ENCODE measurements around the gene PALD1. TPM values are rescaled to one million over a fixed set of nuclear protein-coding genes. Genes with fewer than 3 reads are reported as not detected.

The PALD1 gene
- polyA plus RNA-seq, 6 donors from 2014 or later, result 0.49 to 1.9 (median 0.65) TPM; not detected in 1

GRCh38 chr10:70565556-70566514, 87.3 kb downstream of the PALD1 start:
- DNase-seq (no peak), ATAC-seq (ENCODE audit: low read depth in 2 of 2) (no peak)
- H3K27ac Mint-ChIP-seq, result peak overlapping the region in 1 of 6 donors; percentile 68
- H3K27me3 Mint-ChIP-seq, result no peaks in the 10 kb centered on the region
- peaks cover 5 to 15% (median 8%) of the 10 kb centered on the region in 3 donors for H3K4me1 Mint-ChIP-seq
- no peaks in the 10 kb centered on the region for H3K9me3 Mint-ChIP-seq
- peaks cover 0 to 5% of the 10 kb centered on the region in 2 donors for H3K36me3 Mint-ChIP-seq
- no peak overlapping the region for H3K4me3 Mint-ChIP-seq

DNA sequence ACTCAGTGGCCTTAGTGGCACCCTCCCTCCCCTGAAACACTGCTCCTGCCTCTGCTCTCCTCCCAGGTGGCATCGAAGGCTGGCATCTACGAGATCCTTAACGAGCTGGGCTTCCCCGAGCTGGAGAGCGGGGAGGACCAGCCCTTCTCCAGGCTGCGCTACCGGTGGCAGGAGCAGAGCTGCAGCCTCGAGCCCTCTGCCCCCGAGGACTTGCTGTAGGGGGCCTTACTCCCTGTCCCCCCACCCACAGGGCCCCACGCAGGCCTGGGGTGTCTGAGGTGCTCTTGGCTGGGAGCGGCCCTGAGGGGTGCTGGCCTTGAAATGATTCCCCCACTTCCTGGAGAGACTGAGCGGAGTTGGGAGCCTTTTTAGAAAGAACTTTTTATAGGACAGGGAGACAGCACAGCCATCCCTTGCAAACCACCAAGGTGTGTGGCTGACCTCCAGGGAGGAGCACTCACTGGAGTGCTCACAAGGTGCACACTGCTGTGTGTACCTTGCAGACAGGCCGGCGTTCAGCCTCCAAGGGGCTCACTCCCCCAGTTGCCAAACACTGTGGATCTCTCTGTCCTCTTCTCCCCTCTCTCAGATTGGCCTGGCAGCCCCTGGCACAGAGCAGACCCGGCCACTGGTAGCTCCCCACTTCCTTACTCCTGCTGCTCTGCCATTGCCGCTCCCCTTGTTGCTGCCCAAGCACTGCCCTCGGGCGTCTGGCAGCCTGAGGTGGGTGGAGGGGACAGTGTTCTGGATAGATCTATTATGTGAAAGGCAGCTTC, 88.1 kb downstream of the PALD1 start:
- DNase-seq (no peak), ATAC-seq (ENCODE audit: low read depth in 2 of 2) (no peak)
- H3K36me3 Mint-ChIP-seq, result peaks cover 0 to 5% of the 10 kb centered on the region in 2 donors
- no peak overlapping the region for H3K4me3 Mint-ChIP-seq
- H3K9me3 Mint-ChIP-seq, result no peaks in the 10 kb centered on the region
- peaks cover 5 to 15% (median 10%) of the 10 kb centered on the region in 3 donors for H3K4me1 Mint-ChIP-seq
- peak overlapping the region in 1 of 6 donors; percentile 49 for H3K27ac Mint-ChIP-seq
- no peaks in the 10 kb centered on the region for H3K27me3 Mint-ChIP-seq

DNA sequence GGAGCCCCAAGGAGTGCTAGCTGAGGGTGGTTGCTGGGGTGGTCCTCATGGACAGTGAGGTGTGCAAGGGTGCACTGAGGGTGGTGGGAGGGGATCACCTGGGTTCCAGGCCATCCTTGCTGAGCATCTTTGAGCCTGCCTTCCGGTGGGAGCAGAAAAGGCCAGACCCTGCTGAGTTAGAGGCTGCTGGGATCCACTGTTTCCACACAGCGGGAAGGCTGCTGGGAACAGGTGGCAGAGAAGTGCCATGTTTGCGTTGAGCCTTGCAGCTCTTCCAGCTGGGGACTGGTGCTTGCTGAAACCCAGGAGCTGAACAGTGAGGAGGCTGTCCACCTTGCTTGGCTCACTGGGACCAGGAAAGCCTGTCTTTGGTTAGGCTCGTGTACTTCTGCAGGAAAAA, 89.0 kb downstream of the PALD1 start:
- DNase-seq, result no peak
- H3K9me3 Mint-ChIP-seq, result no peaks in the 10 kb centered on the region
- no peak for ATAC-seq (ENCODE audit: low read depth in 2 of 2)
- H3K4me1 Mint-ChIP-seq, result peaks cover 5 to 15% (median 10%) of the 10 kb centered on the region in 3 donors
- H3K36me3 Mint-ChIP-seq, result peaks cover 0 to 5% of the 10 kb centered on the region in 2 donors
- no peak overlapping the region for H3K27ac Mint-ChIP-seq
- no peak overlapping the region for H3K4me3 Mint-ChIP-seq
- H3K27me3 Mint-ChIP-seq, result no peaks in the 10 kb centered on the region

- Mint-ChIP-seq H3K4me3 (no peak overlapping the region), H3K27me3 (no peaks in the 10 kb centered on the region), H3K27ac (peak overlapping the region in 1 of 6 donors; percentile 44), H3K4me1 (peaks cover 5 to 15% (median 10%) of the 10 kb centered on the region in 3 donors), H3K36me3 (peaks cover 0 to 5% of the 10 kb centered on the region in 2 donors), H3K9me3 (no peaks in the 10 kb centered on the region)
- DNase-seq, result no peak
- no peak for ATAC-seq (ENCODE audit: low read depth in 2 of 2)
These were observed 89.5 kb downstream of the PALD1 start for GRCh38 chr10:70568113-70568512.

- Mint-ChIP-seq H3K9me3 (no peaks in the 10 kb centered on the region), H3K4me3 (no peak overlapping the region), H3K36me3 (peaks cover 0 to 5% of the 10 kb centered on the region in 2 donors), H3K27ac (peak overlapping the region in 1 of 6 donors; percentile 68), H3K4me1 (peaks cover 5 to 11% (median 10%) of the 10 kb centered on the region in 3 donors), H3K27me3 (no peaks in the 10 kb centered on the region)
- no peak for ATAC-seq (ENCODE audit: low read depth in 2 of 2)
- DNase-seq, result no peak
These were observed 90.4 kb downstream of the PALD1 start for GRCh38 chr10:70568781-70569495.

GRCh38 chr10:70571236-70571635, 92.7 kb downstream of the PALD1 start:
- Mint-ChIP-seq H3K27me3 (no peaks in the 10 kb centered on the region), H3K27ac (peak overlapping the region in 2 of 6 donors; percentile 24 to 81), H3K36me3 (peaks cover 0 to 5% of the 10 kb centered on the region in 2 donors), H3K9me3 (no peaks in the 10 kb centered on the region), H3K4me1 (peaks cover 8 to 13% (median 11%) of the 10 kb centered on the region in 3 donors), H3K4me3 (no peak overlapping the region)
- ATAC-seq (ENCODE audit: low read depth in 2 of 2), result no peak
- DNase-seq, result no peak

- DNase-seq (no peak), ATAC-seq (ENCODE audit: low read depth in 2 of 2) (no peak)
- Mint-ChIP-seq H3K9me3 (no peaks in the 10 kb centered on the region), H3K4me1 (peaks cover 14 to 19% (median 17%) of the 10 kb centered on the region in 3 donors), H3K4me3 (peak overlapping the region in 1 of 8 donors; percentile 9), H3K27me3 (no peaks in the 10 kb centered on the region), H3K27ac (peak overlapping the region in 1 of 6 donors; percentile 24), H3K36me3 (peaks cover 0 to 5% of the 10 kb centered on the region in 2 donors)
These were observed 93.3 kb downstream of the PALD1 start for GRCh38 chr10:70571636-70572439.

GRCh38 chr10:70573599-70574506, 95.3 kb downstream of the PALD1 start:
- ATAC-seq (ENCODE audit: low read depth in 2 of 2) (no peak), DNase-seq (no peak)
- Mint-ChIP-seq H3K27ac (peak overlapping the region in 3 of 6 donors; percentile 4 to 84 (median 74)), H3K9me3 (no peaks in the 10 kb centered on the region), H3K27me3 (no peaks in the 10 kb centered on the region), H3K4me3 (no peak overlapping the region), H3K4me1 (peaks cover 32 to 39% (median 34%) of the 10 kb centered on the region in 3 donors), H3K36me3 (peaks cover 0 to 5% of the 10 kb centered on the region in 2 donors)

GRCh38 chr10:70575486-70575873, 96.9 kb downstream of the PALD1 start:
- no peaks in the 10 kb centered on the region for H3K27me3 Mint-ChIP-seq
- H3K36me3 Mint-ChIP-seq, result no peaks in the 10 kb centered on the region
- H3K9me3 Mint-ChIP-seq, result no peaks in the 10 kb centered on the region
- peaks cover 37 to 47% (median 47%) of the 10 kb centered on the region in 3 donors for H3K4me1 Mint-ChIP-seq
- no peak for ATAC-seq (ENCODE audit: low read depth in 2 of 2)
- no peak for DNase-seq
- peak overlapping the region in 3 of 6 donors; percentile 22 to 86 (median 58) for H3K27ac Mint-ChIP-seq
- H3K4me3 Mint-ChIP-seq, result peak overlapping the region in 4 of 8 donors; percentile 36 to 72 (median 60)

GRCh38 chr10:70575874-70576802, 97.6 kb downstream of the PALD1 start:
- DNase-seq (no peak), ATAC-seq (ENCODE audit: low read depth in 2 of 2) (peak; percentile 52 to 63)
- peak overlapping the region in 4 of 6 donors; percentile 74 to 96 (median 84) for H3K27ac Mint-ChIP-seq
- no peaks in the 10 kb centered on the region for H3K27me3 Mint-ChIP-seq
- no peaks in the 10 kb centered on the region for H3K36me3 Mint-ChIP-seq
- H3K4me3 Mint-ChIP-seq, result peak overlapping the region in 7 of 8 donors; percentile 53 to 72 (median 65)
- peaks cover 37 to 47% (median 47%) of the 10 kb centered on the region in 3 donors for H3K4me1 Mint-ChIP-seq
- no peaks in the 10 kb centered on the region for H3K9me3 Mint-ChIP-seq
